Astrocyte (in vitro differentiated cells and primary cell): ENCODE data around the gene DCDC2C. TPM values are rescaled to one million over a fixed set of nuclear protein-coding genes. Genes with fewer than 3 reads are reported as not detected.

ENCODE experiments used
- DNase-seq: peaks from one replicate; pipeline ENCODE4 v3.0.0-alpha.2; 2010; ENCODE audit warnings: low read depth
- FAIRE-seq: peaks from 2 replicates; lab custom pipeline; 2011; peaks lifted over from hg19 to GRCh38; lab: Jason Lieb, UNC
- H2AFZ ChIP-seq: 2 replicates; pipeline ENCODE4 v1.6.0; 2012; ENCODE audit warnings: low read depth, low read length, inconsistent platforms
- H3K27ac ChIP-seq: 2 replicates; pipeline ENCODE4 v1.5.1; 2011; ENCODE audit warnings: low read depth, low read length, inconsistent platforms
- H3K27me3 ChIP-seq: 2 replicates; pipeline ENCODE4 v1.6.0; 2011; ENCODE audit warnings: low read length, inconsistent platforms; ENCODE audit not compliant: insufficient read depth
- H3K36me3 ChIP-seq: 2 replicates; pipeline ENCODE4 v1.5.1; 2011; ENCODE audit warnings: low read length, inconsistent platforms; ENCODE audit not compliant: insufficient read depth
- H3K4me1 ChIP-seq: 2 replicates; pipeline ENCODE4 v1.5.1; 2011; ENCODE audit warnings: low read length, inconsistent platforms; ENCODE audit not compliant: insufficient read depth
- H3K4me2 ChIP-seq: 2 replicates; pipeline ENCODE4 v1.6.0; 2012; ENCODE audit warnings: low read length, inconsistent platforms
- H3K4me3 ChIP-seq: 2 replicates; pipeline ENCODE4 v1.5.1; 2011; ENCODE audit warnings: low read depth, mild to moderate bottlenecking, low read length, inconsistent platforms; ENCODE audit not compliant: insufficient read depth
- H3K79me2 ChIP-seq: 2 replicates; pipeline ENCODE4 v1.6.0; 2012; ENCODE audit warnings: mild to moderate bottlenecking, low read length, inconsistent platforms; ENCODE audit not compliant: insufficient read depth
- H3K9ac ChIP-seq: 2 replicates; pipeline ENCODE4 v1.6.0; 2012; ENCODE audit warnings: mild to moderate bottlenecking, low read length, inconsistent platforms
- H3K9me3 ChIP-seq: 2 replicates; pipeline ENCODE4 v1.5.1; 2012; ENCODE audit warnings: low read depth, mild to moderate bottlenecking, low read length, inconsistent platforms; ENCODE audit not compliant: insufficient read depth
- H4K20me1 ChIP-seq: 2 replicates; pipeline ENCODE4 v1.6.0; 2012; ENCODE audit warnings: low read length, inconsistent platforms; ENCODE audit not compliant: insufficient read depth
- H3K27ac Mint-ChIP-seq: one replicate; pipeline ENCODE4 v1.8.0; 2021; ENCODE audit warnings: mild to moderate bottlenecking, mixed read lengths; ENCODE audit not compliant: unreplicated experiment
- H3K27me3 Mint-ChIP-seq: one replicate; pipeline ENCODE4 v1.8.0; 2021; ENCODE audit warnings: low read depth, mixed read lengths; ENCODE audit not compliant: unreplicated experiment
- H3K36me3 Mint-ChIP-seq: one replicate; pipeline ENCODE4 v1.8.0; 2021; ENCODE audit warnings: low read depth, mixed read lengths; ENCODE audit not compliant: unreplicated experiment
- H3K4me1 Mint-ChIP-seq: one replicate; pipeline ENCODE4 v1.8.0; 2021; ENCODE audit warnings: low read depth, mixed read lengths; ENCODE audit not compliant: unreplicated experiment
- H3K4me3 Mint-ChIP-seq: one replicate; pipeline ENCODE4 v1.8.0; 2021; ENCODE audit warnings: mild to moderate bottlenecking, moderate library complexity, mixed read lengths; ENCODE audit not compliant: unreplicated experiment
- H3K9me3 Mint-ChIP-seq: one replicate; pipeline ENCODE4 v1.8.0; 2021; ENCODE audit warnings: mild to moderate bottlenecking, mixed read lengths; ENCODE audit not compliant: unreplicated experiment
- CTCF ChIP-seq: IDR thresholded peaks from 2 replicates; pipeline ENCODE4 v1.5.1; 2011; ENCODE audit warnings: low read depth, mild to moderate bottlenecking, inconsistent platforms, low read length, moderate library complexity; ENCODE audit not compliant: insufficient read depth
- EZH2 ChIP-seq: IDR thresholded peaks from 2 replicates; pipeline ENCODE4 v1.6.1; 2012; ENCODE audit warnings: mild to moderate bottlenecking, low read length, inconsistent platforms; ENCODE audit not compliant: insufficient read depth
- total RNA-seq: library from RNA; stranded (reverse); gene quantifications from 2 replicates; pipeline ENCODE4 v1.2.1, GENCODE V29; 2021

DCDC2C gene
- total RNA-seq, 1 donor from 2014 or later = not detected

GRCh38 chr2:3730646-3731045 is 27.3 kb downstream of the DCDC2C start:
- peaks cover 5% of the 10 kb centered on the region for H3K4me1 ChIP-seq
- DNase-seq (no peak), FAIRE-seq (no peak)
- peaks cover 5% of the 10 kb centered on the region for H3K27me3 ChIP-seq
- H3K36me3 ChIP-seq = no peaks in the 10 kb centered on the region
- no peaks in the 10 kb centered on the region for H3K9me3 ChIP-seq
- no peaks in the 10 kb centered on the region for H4K20me1 ChIP-seq
- no peak overlapping the region for H3K4me3 Mint-ChIP-seq
- H3K27me3 Mint-ChIP-seq = peaks cover 20% of the 10 kb centered on the region
- H2AFZ ChIP-seq = no peak overlapping the region
- no peaks in the 10 kb centered on the region for H3K4me1 Mint-ChIP-seq
- H3K27ac ChIP-seq = no peak overlapping the region
- no peak overlapping the region for H3K4me3 ChIP-seq
- TF ChIP-seq EZH2 = no peak
- TF ChIP-seq CTCF = no peak
- H3K9ac ChIP-seq = no peak overlapping the region
- peaks cover 3% of the 10 kb centered on the region for H3K9me3 Mint-ChIP-seq
- no peaks in the 10 kb centered on the region for H3K36me3 Mint-ChIP-seq
- no peaks in the 10 kb centered on the region for H3K79me2 ChIP-seq
- H3K27ac Mint-ChIP-seq = no peak overlapping the region
- H3K4me2 ChIP-seq = no peak overlapping the region

- no peaks in the 10 kb centered on the region for H3K79me2 ChIP-seq
- no peak for DNase-seq
- no peak overlapping the region for H2AFZ ChIP-seq
- no peaks in the 10 kb centered on the region for H3K9me3 ChIP-seq
- TF ChIP-seq CTCF (no peak), EZH2 (no peak)
- H3K27me3 Mint-ChIP-seq = peaks cover 17% of the 10 kb centered on the region
- no peak overlapping the region for H3K27ac ChIP-seq
- H3K4me2 ChIP-seq = no peak overlapping the region
- H3K27ac Mint-ChIP-seq = no peak overlapping the region
- H3K9ac ChIP-seq = no peak overlapping the region
- peaks cover 7% of the 10 kb centered on the region for H3K27me3 ChIP-seq
- H3K4me1 Mint-ChIP-seq = no peaks in the 10 kb centered on the region
- no peak overlapping the region for H3K4me3 ChIP-seq
- peaks cover 3% of the 10 kb centered on the region for H3K9me3 Mint-ChIP-seq
- H3K4me3 Mint-ChIP-seq = no peak overlapping the region
- FAIRE-seq = no peak
- H3K4me1 ChIP-seq = peaks cover 5% of the 10 kb centered on the region
- no peaks in the 10 kb centered on the region for H3K36me3 ChIP-seq
- H3K36me3 Mint-ChIP-seq = no peaks in the 10 kb centered on the region
- H4K20me1 ChIP-seq = no peaks in the 10 kb centered on the region
Observed at GRCh38 chr2:3731829-3732228, 28.5 kb downstream of the DCDC2C start.

- no peak for DNase-seq
- H3K27ac Mint-ChIP-seq = no peak overlapping the region
- Histone ChIP-seq H3K9me3 (no peaks in the 10 kb centered on the region), H3K4me1 (no peaks in the 10 kb centered on the region), H3K79me2 (no peaks in the 10 kb centered on the region), H3K4me2 (no peak overlapping the region), H2AFZ (no peak overlapping the region), H3K9ac (no peak overlapping the region), H4K20me1 (no peaks in the 10 kb centered on the region), H3K4me3 (no peak overlapping the region), H3K27ac (no peak overlapping the region), H3K36me3 (no peaks in the 10 kb centered on the region), H3K27me3 (peaks cover 3% of the 10 kb centered on the region)
- H3K36me3 Mint-ChIP-seq = no peaks in the 10 kb centered on the region
- no peaks in the 10 kb centered on the region for H3K4me1 Mint-ChIP-seq
- H3K4me3 Mint-ChIP-seq = no peak overlapping the region
- H3K27me3 Mint-ChIP-seq = peaks cover 12% of the 10 kb centered on the region
- no peak for FAIRE-seq
- H3K9me3 Mint-ChIP-seq = peaks cover 3% of the 10 kb centered on the region
- TF ChIP-seq CTCF (no peak), EZH2 (no peak)
Observed at GRCh38 chr2:3736112-3736511, 32.7 kb downstream of the DCDC2C start.
